ENCODE results near the gene EIF3K. TPM values are rescaled to one million over a fixed set of nuclear protein-coding genes. Genes with fewer than 3 reads are reported as not detected.
A peak's percentile ranks its signal among the peaks of the same experiment; 100 is the strongest.
"Not testable (repeated sequence)": the region's sequence is repeated elsewhere in the genome, so short reads cannot be mapped to it uniquely, and the experiment has no call there.

The EIF3K gene
- 451 and 515 TPM in 2 replicates for total RNA-seq (2014; rRNA removed; shearing (Covaris generic))

- in situ Hi-C loops (cut with HindIII; ENCODE audit: low sequenced_read_pairs), result no loop called here
- DNase-seq (ENCODE audit: low spot score), result peak; percentile 99
These were observed at the start of gene EIF3K for GRCh38 chr19:38618590-38619360. Gene EIF3K, plus strand, starts transcription at chr19:38619188. Its CDS starts 81 bp downstream, at chr19:38619269.

- in situ Hi-C loops (cut with HindIII; ENCODE audit: low sequenced_read_pairs), result no loop called here
- no peak for DNase-seq (ENCODE audit: low spot score)
These were observed 49.5 kb upstream of the EIF3K start for GRCh38 chr19:38569368-38569983.

GRCh38 chr19:38571682-38572081, 47.3 kb upstream of the EIF3K start:
- in situ Hi-C loops (cut with HindIII; ENCODE audit: low sequenced_read_pairs), result no loop called here

GRCh38 chr19:38577826-38578225, 41.2 kb upstream of the EIF3K start:
- in situ Hi-C loops (cut with HindIII; ENCODE audit: low sequenced_read_pairs), result no loop called here
- no peak for DNase-seq (ENCODE audit: low spot score)

More at GRCh38 chr19:38571682-38572081, 47.3 kb upstream of the EIF3K start:
- no peak for DNase-seq (ENCODE audit: low spot score)

GRCh38 chr19:38579304-38579703, 39.7 kb upstream of the EIF3K start:
- DNase-seq (ENCODE audit: low spot score); in situ Hi-C loops (cut with HindIII; ENCODE audit: low sequenced_read_pairs): not testable (repeated sequence)

GRCh38 chr19:38580080-38580479, 38.9 kb upstream of the EIF3K start:
- no peak for DNase-seq (ENCODE audit: low spot score)
- in situ Hi-C loops (cut with HindIII; ENCODE audit: low sequenced_read_pairs), result no loop called here

GRCh38 chr19:38583219-38583984, 35.6 kb upstream of the EIF3K start:
- DNase-seq (ENCODE audit: low spot score), result no peak
- in situ Hi-C loops (cut with HindIII; ENCODE audit: low sequenced_read_pairs), result no loop called here

GRCh38 chr19:38583985-38584305, 35.0 kb upstream of the EIF3K start:
- no peak for DNase-seq (ENCODE audit: low spot score)
- in situ Hi-C loops (cut with HindIII; ENCODE audit: low sequenced_read_pairs), result no loop called here

GRCh38 chr19:38587562-38587961, 31.4 kb upstream of the EIF3K start:
- DNase-seq (ENCODE audit: low spot score), result no peak

GRCh38 chr19:38588041-38588440, 30.9 kb upstream of the EIF3K start:
- DNase-seq (ENCODE audit: low spot score), result no peak
- in situ Hi-C loops (cut with HindIII; ENCODE audit: low sequenced_read_pairs), result no loop called here

More at GRCh38 chr19:38587562-38587961, 31.4 kb upstream of the EIF3K start:
- in situ Hi-C loops (cut with HindIII; ENCODE audit: low sequenced_read_pairs), result no loop called here

- in situ Hi-C loops (cut with HindIII; ENCODE audit: low sequenced_read_pairs), result no loop called here
- DNase-seq (ENCODE audit: low spot score), result no peak
These were observed 26.0 kb upstream of the EIF3K start for GRCh38 chr19:38592940-38593339.

GRCh38 chr19:38596057-38596981, 22.7 kb upstream of the EIF3K start:
- in situ Hi-C loops (cut with HindIII; ENCODE audit: low sequenced_read_pairs), result no loop called here

GRCh38 chr19:38597075-38597474, 21.9 kb upstream of the EIF3K start:
- in situ Hi-C loops (cut with HindIII; ENCODE audit: low sequenced_read_pairs), result no loop called here
- no peak for DNase-seq (ENCODE audit: low spot score)

More at GRCh38 chr19:38596057-38596981, 22.7 kb upstream of the EIF3K start:
- DNase-seq (ENCODE audit: low spot score), result peak; percentile 40

- in situ Hi-C loops (cut with HindIII; ENCODE audit: low sequenced_read_pairs), result no loop called here
- DNase-seq (ENCODE audit: low spot score), result no peak
These were observed 19.3 kb upstream of the EIF3K start for GRCh38 chr19:38599722-38600121.

GRCh38 chr19:38602856-38603255, 16.1 kb upstream of the EIF3K start:
- DNase-seq (ENCODE audit: low spot score); in situ Hi-C loops (cut with HindIII; ENCODE audit: low sequenced_read_pairs): not testable (repeated sequence)

GRCh38 chr19:38606131-38606530, 12.9 kb upstream of the EIF3K start:
- in situ Hi-C loops (cut with HindIII; ENCODE audit: low sequenced_read_pairs), result no loop called here
- no peak for DNase-seq (ENCODE audit: low spot score)

- in situ Hi-C loops (cut with HindIII; ENCODE audit: low sequenced_read_pairs), result no loop called here
- DNase-seq (ENCODE audit: low spot score), result no peak
These were observed 4.7 kb upstream of the EIF3K start for GRCh38 chr19:38614289-38614688.

GRCh38 chr19:38615007-38615581, 3.9 kb upstream of the EIF3K start:
- in situ Hi-C loops (cut with HindIII; ENCODE audit: low sequenced_read_pairs), result no loop called here
- DNase-seq (ENCODE audit: low spot score), result no peak

GRCh38 chr19:38616265-38616664, 2.7 kb upstream of the EIF3K start:
- in situ Hi-C loops (cut with HindIII; ENCODE audit: low sequenced_read_pairs), result no loop called here
- no peak for DNase-seq (ENCODE audit: low spot score)
